GM23338 (cell line): ENCODE measurements around the gene PARVG. TPM values are rescaled to one million over a fixed set of nuclear protein-coding genes. Genes with fewer than 3 reads are reported as not detected.

Experiments
- ATAC-seq: fragments of 200-7000 bp; cut with Tn5 transposase; 3 replicates; pipeline ENCODE4 v1.9.1; 2020
- DNase-seq: peaks from one replicate; pipeline ENCODE4 v3.0.0-alpha.2; 2015; ENCODE audit warnings: low spot score
- H2AFZ ChIP-seq: fragments of 200-600 bp; sonication (generic); 2 replicates; pipeline ENCODE4 v1.8.0; 2016; ENCODE audit warnings: antibody characterized with exemption, mild to moderate bottlenecking, moderate library complexity
- H3F3A ChIP-seq: fragments of 200-600 bp; sonication (generic); replicated peaks from 2 replicates; pipeline ENCODE4 v1.8.0; 2017; ENCODE audit warnings: antibody characterized with exemption, mixed run types, low read depth
- H3K27ac ChIP-seq: fragments of 200-600 bp; sonication (generic); 2 replicates; pipeline ENCODE4 v1.6.1; 2016; ENCODE audit warnings: low read depth
- H3K27me3 ChIP-seq: fragments of 200-600 bp; sonication (generic); 2 replicates; pipeline ENCODE4 v1.8.0; 2016; ENCODE audit warnings: mild to moderate bottlenecking, mixed run types, moderate library complexity; ENCODE audit not compliant: insufficient read depth
- H3K36me3 ChIP-seq: fragments of 200-600 bp; sonication (generic); 2 replicates; pipeline ENCODE4 v1.8.0; 2016; ENCODE audit warnings: mild to moderate bottlenecking; ENCODE audit not compliant: insufficient read depth
- H3K4me1 ChIP-seq: fragments of 200-600 bp; sonication (generic); 2 replicates; pipeline ENCODE4 v1.8.0; 2016; ENCODE audit warnings: mild to moderate bottlenecking, moderate library complexity; ENCODE audit not compliant: insufficient read depth
- H3K4me2 ChIP-seq: fragments of 200-600 bp; sonication (generic); 2 replicates; pipeline ENCODE4 v1.7.1; 2017; ENCODE audit warnings: mixed run types
- H3K4me3 ChIP-seq: fragments of 200-600 bp; sonication (generic); 2 replicates; pipeline ENCODE4 v1.6.1; 2016; ENCODE audit warnings: mixed run types
- H3K79me2 ChIP-seq: fragments of 200-600 bp; sonication (generic); replicated peaks from 2 replicates; pipeline ENCODE4 v1.8.0; 2017; ENCODE audit warnings: mild to moderate bottlenecking; ENCODE audit not compliant: insufficient read depth
- H3K9me2 ChIP-seq: fragments of 200-600 bp; sonication (generic); 2 replicates; pipeline ENCODE4 v1.8.0; 2017; ENCODE audit not compliant: insufficient read depth
- H4K20me1 ChIP-seq: fragments of 200-600 bp; sonication (generic); replicated peaks from 2 replicates; pipeline ENCODE4 v1.8.0; 2017; ENCODE audit warnings: mild to moderate bottlenecking; ENCODE audit not compliant: insufficient read depth
- H3K27ac Mint-ChIP-seq: 2 replicates; pipeline ENCODE4 v1.8.0; 2020; ENCODE audit warnings: inconsistent platforms, mild to moderate bottlenecking, moderate library complexity, mixed read lengths
- H3K27me3 Mint-ChIP-seq: 3 replicates; pipeline ENCODE4 v1.8.0; 2022; ENCODE audit warnings: low read depth, mild to moderate bottlenecking, moderate library complexity, mixed read lengths, inconsistent platforms; ENCODE audit not compliant: insufficient read depth, poor library complexity
- H3K36me3 Mint-ChIP-seq: 3 replicates; pipeline ENCODE4 v1.8.0; 2021; ENCODE audit warnings: low read depth, mild to moderate bottlenecking, inconsistent platforms, moderate library complexity, mixed read lengths
- H3K4me1 Mint-ChIP-seq: 3 replicates; pipeline ENCODE4 v1.8.0; 2020; ENCODE audit warnings: mild to moderate bottlenecking, inconsistent platforms, mixed read lengths
- H3K4me3 Mint-ChIP-seq: 3 replicates; pipeline ENCODE4 v1.8.0; 2021; ENCODE audit warnings: moderate library complexity, mild to moderate bottlenecking, inconsistent platforms, mixed read lengths
- H3K9me3 Mint-ChIP-seq: 3 replicates; pipeline ENCODE4 v1.8.0; 2020; ENCODE audit warnings: moderate library complexity, mild to moderate bottlenecking, inconsistent platforms, mixed read lengths
- CREB1 ChIP-seq: fragments of 250-450 bp; sonication (Bioruptor Pico); IDR thresholded peaks from 2 replicates; pipeline ENCODE4 v1.5.0; 2020; ENCODE audit warnings: low read depth, mild to moderate bottlenecking, moderate library complexity
- CTCF ChIP-seq, 2 experiments: fragments of 200-600 bp in 1 of 2; sonication (generic) in 1 of 2; conservative IDR thresholded peaks; 2 replicates each; pipeline versions ENCODE4 v1.5.1 to v1.6.1; 2016 to 2017; ENCODE audit warnings: antibody characterized with exemption in 2 of 2, low read depth in 2 of 2, mild to moderate bottlenecking in 2 of 2, moderate library complexity in 1 of 2
- ETS1 ChIP-seq: IDR thresholded peaks from 2 replicates; pipeline ENCODE4 v1.6.1; 2016; ENCODE audit warnings: antibody characterized with exemption
- EZH2 ChIP-seq: fragments of 200-600 bp; sonication (generic); IDR thresholded peaks from one replicate; pipeline ENCODE4 v1.8.0; 2017; ENCODE audit warnings: antibody characterized with exemption, mild to moderate bottlenecking, low read depth; ENCODE audit not compliant: unreplicated experiment
- EZH2phosphoT487 ChIP-seq: fragments of 200-600 bp; sonication (generic); IDR thresholded peaks from one replicate; pipeline ENCODE4 v1.8.1; 2018; ENCODE audit warnings: antibody characterized with exemption; ENCODE audit not compliant: unreplicated experiment
- JUNB ChIP-seq: IDR thresholded peaks from one replicate; pipeline ENCODE4 v1.6.1; 2016; ENCODE audit warnings: antibody characterized with exemption; ENCODE audit not compliant: unreplicated experiment
- NANOG ChIP-seq: IDR thresholded peaks from 2 replicates; pipeline ENCODE4 v1.6.1; 2016; ENCODE audit warnings: antibody characterized with exemption, borderline replicate concordance
- POLR2AphosphoS5 ChIP-seq: IDR thresholded peaks from 2 replicates; pipeline ENCODE4 v1.6.1; 2016; ENCODE audit warnings: antibody characterized with exemption, low read depth
- STAT1 ChIP-seq: IDR thresholded peaks from one replicate; pipeline ENCODE4 v1.6.1; 2016; ENCODE audit warnings: antibody characterized with exemption; ENCODE audit not compliant: unreplicated experiment
- ZNF114 ChIP-seq: fragments of 250-450 bp; sonication (Bioruptor Pico); IDR thresholded peaks from 2 replicates; pipeline ENCODE4 v1.5.0; 2020; ENCODE audit warnings: mild to moderate bottlenecking, moderate library complexity
- ZNF331 ChIP-seq: fragments of 250-450 bp; sonication (Bioruptor Pico); IDR thresholded peaks from 2 replicates; pipeline ENCODE4 v1.5.0; 2020; ENCODE audit warnings: low read depth, mild to moderate bottlenecking, moderate library complexity
- polyA plus RNA-seq: library from polyadenylated mRNA; unstranded; fragments of >200 nt; fragmentation: Nextera tagmentation; extraction: Ambion mirVana; gene quantifications from 2 replicates; pipeline ENCODE4 v1.2.1, GENCODE V29; 2016
- total RNA-seq: library from RNA; depleted of rRNA; stranded (reverse); fragments of >200 nt; shearing (Covaris generic); gene quantifications from 2 replicates; pipeline ENCODE4 v1.2.3, GENCODE V29; 2014
- TF ChIP-seq, protein P1 (sequence below): IDR thresholded peaks from one replicate; pipeline ENCODE4 v1.6.1; 2018; ENCODE audit warnings: antibody characterized with exemption; ENCODE audit not compliant: unreplicated experiment

The PARVG gene
- total and polyA plus RNA-seq, 2 experiments from 2014 or later = 0.14 to 0.31 TPM

DNA sequence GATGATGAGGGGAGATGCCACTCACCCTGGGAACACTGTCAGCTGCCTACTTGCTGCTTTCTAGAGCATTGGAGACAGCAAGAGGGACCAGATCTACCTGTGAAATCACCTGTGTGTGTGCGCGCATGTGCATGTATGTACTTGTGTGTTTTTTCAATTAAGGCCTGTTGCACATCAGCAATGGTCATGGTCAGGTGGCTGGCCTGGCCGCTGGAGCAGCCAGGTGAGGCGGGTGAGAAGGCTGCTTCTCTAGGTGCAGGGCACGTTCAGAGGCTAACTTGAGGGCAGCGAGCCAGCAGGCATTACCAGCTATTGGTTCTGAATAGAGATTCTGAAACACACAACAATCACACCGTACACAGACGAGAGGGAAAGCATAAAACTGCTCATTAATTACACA, 65.1 kb downstream of the PARVG start:
- Mint-ChIP-seq H3K4me3 (no peak overlapping the region), H3K4me1 (no peaks in the 10 kb centered on the region), H3K27ac (no peak overlapping the region), H3K9me3 (peaks cover 22% of the 10 kb centered on the region), H3K36me3 (peaks cover 26% of the 10 kb centered on the region), H3K27me3 (peaks cover 4% of the 10 kb centered on the region)
- Histone ChIP-seq H4K20me1 (no peaks in the 10 kb centered on the region), H3K79me2 (no peaks in the 10 kb centered on the region), H3K4me1 (no peaks in the 10 kb centered on the region), H3K36me3 (no peaks in the 10 kb centered on the region), H3K27me3 (no peaks in the 10 kb centered on the region), H3K27ac (no peak overlapping the region), H3F3A (no peaks in the 10 kb centered on the region), H2AFZ (no peak overlapping the region), H3K9me2 (0 out of 2 replicates have a peak, but pooled peaks cover 2% of the 10 kb centered on the region), H3K4me2 (no peak overlapping the region), H3K4me3 (no peak overlapping the region)
- TF ChIP-seq STAT1 (no peak), JUNB (no peak), ZNF331 (CRISPR knock-in tag) (no peak), EZH2 (no peak), ZNF114 (CRISPR knock-in tag) (no peak), NANOG (no peak), ETS1 (no peak), CREB1 (CRISPR knock-in tag) (no peak)
- TF ChIP-seq, protein P1, sequence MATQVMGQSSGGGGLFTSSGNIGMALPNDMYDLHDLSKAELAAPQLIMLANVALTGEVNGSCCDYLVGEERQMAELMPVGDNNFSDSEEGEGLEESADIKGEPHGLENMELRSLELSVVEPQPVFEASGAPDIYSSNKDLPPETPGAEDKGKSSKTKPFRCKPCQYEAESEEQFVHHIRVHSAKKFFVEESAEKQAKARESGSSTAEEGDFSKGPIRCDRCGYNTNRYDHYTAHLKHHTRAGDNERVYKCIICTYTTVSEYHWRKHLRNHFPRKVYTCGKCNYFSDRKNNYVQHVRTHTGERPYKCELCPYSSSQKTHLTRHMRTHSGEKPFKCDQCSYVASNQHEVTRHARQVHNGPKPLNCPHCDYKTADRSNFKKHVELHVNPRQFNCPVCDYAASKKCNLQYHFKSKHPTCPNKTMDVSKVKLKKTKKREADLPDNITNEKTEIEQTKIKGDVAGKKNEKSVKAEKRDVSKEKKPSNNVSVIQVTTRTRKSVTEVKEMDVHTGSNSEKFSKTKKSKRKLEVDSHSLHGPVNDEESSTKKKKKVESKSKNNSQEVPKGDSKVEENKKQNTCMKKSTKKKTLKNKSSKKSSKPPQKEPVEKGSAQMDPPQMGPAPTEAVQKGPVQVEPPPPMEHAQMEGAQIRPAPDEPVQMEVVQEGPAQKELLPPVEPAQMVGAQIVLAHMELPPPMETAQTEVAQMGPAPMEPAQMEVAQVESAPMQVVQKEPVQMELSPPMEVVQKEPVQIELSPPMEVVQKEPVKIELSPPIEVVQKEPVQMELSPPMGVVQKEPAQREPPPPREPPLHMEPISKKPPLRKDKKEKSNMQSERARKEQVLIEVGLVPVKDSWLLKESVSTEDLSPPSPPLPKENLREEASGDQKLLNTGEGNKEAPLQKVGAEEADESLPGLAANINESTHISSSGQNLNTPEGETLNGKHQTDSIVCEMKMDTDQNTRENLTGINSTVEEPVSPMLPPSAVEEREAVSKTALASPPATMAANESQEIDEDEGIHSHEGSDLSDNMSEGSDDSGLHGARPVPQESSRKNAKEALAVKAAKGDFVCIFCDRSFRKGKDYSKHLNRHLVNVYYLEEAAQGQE = no peak
- ATAC-seq (no peak), DNase-seq (no peak)

GRCh38 chr22:44246615-44247326, 66.0 kb downstream of the PARVG start:
- no peaks in the 10 kb centered on the region for H3K4me1 Mint-ChIP-seq
- ATAC-seq (no peak), DNase-seq (no peak)
- H3K4me3 Mint-ChIP-seq = no peak overlapping the region
- H3K27ac Mint-ChIP-seq = no peak overlapping the region
- Histone ChIP-seq H3F3A (no peaks in the 10 kb centered on the region), H3K79me2 (no peaks in the 10 kb centered on the region), H3K9me2 (no peaks in the 10 kb centered on the region), H3K4me2 (no peak overlapping the region), H3K36me3 (no peaks in the 10 kb centered on the region), H2AFZ (no peak overlapping the region), H3K4me1 (no peaks in the 10 kb centered on the region), H3K4me3 (no peak overlapping the region), H3K27me3 (no peaks in the 10 kb centered on the region), H4K20me1 (no peaks in the 10 kb centered on the region), H3K27ac (no peak overlapping the region)
- peaks cover 25% of the 10 kb centered on the region for H3K9me3 Mint-ChIP-seq
- H3K27me3 Mint-ChIP-seq = peaks cover 4% of the 10 kb centered on the region
- H3K36me3 Mint-ChIP-seq = peaks cover 32% of the 10 kb centered on the region
- no peak for TF ChIP-seq EZH2phosphoT487
- no peak for TF ChIP-seq CREB1 (CRISPR knock-in tag)
- no peak for TF ChIP-seq STAT1
- TF ChIP-seq JUNB = no peak
- TF ChIP-seq EZH2 = no peak
- TF ChIP-seq CTCF (conservative IDR thresholded peaks at IDR 0.05; ENCODE audit: low read depth in 2 of 2) = no peak
- TF ChIP-seq ZNF331 (CRISPR knock-in tag) = no peak
- TF ChIP-seq ZNF114 (CRISPR knock-in tag) = no peak
- no peak for TF ChIP-seq POLR2AphosphoS5
- TF ChIP-seq ETS1 = no peak
- TF ChIP-seq NANOG = no peak
